Lung (tissue), 12 donors: ENCODE measurements around the gene EIF4EBP2. TPM values are rescaled to one million over a fixed set of nuclear protein-coding genes. Genes with fewer than 3 reads are reported as not detected.

ENCODE experiments used
- ATAC-seq: fragments of 200-7000 bp; cut with Tn5 transposase; one replicate; pipeline ENCODE4 v1.9.1; 2020; ENCODE audit warnings: moderate number of reproducible peaks; ENCODE audit not compliant: insufficient read depth, low FRiP score
- DNase-seq, 3 donors: peaks; one replicate each; pipeline ENCODE4 v3.0.0-alpha.2; 2013 to 2017
- H3K27ac ChIP-seq, 2 donors: one replicate each; pipeline ENCODE4 v1.5.1; 2013; ENCODE audit warnings: mild to moderate bottlenecking in 2 of 2, moderate library complexity in 2 of 2, control low read depth in 1 of 2, inconsistent platforms in 1 of 2, low read depth in 1 of 2, low read length in 1 of 2
- H3K27me3 ChIP-seq, 3 donors: one replicate each; pipeline ENCODE4 v1.5.1; 2013; ENCODE audit warnings: low read length in 2 of 3; ENCODE audit not compliant: control insufficient read depth in 3 of 3, insufficient read depth in 3 of 3
- H3K36me3 ChIP-seq, 4 donors: one replicate each; pipeline ENCODE4 v1.5.1; 2013; ENCODE audit warnings: low read length in 4 of 4, mild to moderate bottlenecking in 1 of 4, moderate library complexity in 1 of 4; ENCODE audit not compliant: control insufficient read depth in 4 of 4, insufficient read depth in 4 of 4
- H3K4me1 ChIP-seq, 5 donors: one replicate each; pipeline ENCODE4 v1.5.1; 2013; ENCODE audit warnings: low read length in 5 of 5, mild to moderate bottlenecking in 2 of 5, moderate library complexity in 1 of 5; ENCODE audit not compliant: control insufficient read depth in 5 of 5, insufficient read depth in 5 of 5
- H3K4me3 ChIP-seq: one replicate; pipeline ENCODE4 v1.5.1; 2013; ENCODE audit warnings: mild to moderate bottlenecking, control low read depth, moderate library complexity
- H3K9ac ChIP-seq, 2 donors: one replicate each; pipeline ENCODE4 v1.5.1; 2013; ENCODE audit warnings: low read length in 2 of 2, control low read depth in 1 of 2; ENCODE audit not compliant: insufficient read depth in 1 of 2
- H3K9me3 ChIP-seq, 4 donors: one replicate each; pipeline ENCODE4 v1.5.1; 2013; ENCODE audit warnings: low read length in 3 of 4, mild to moderate bottlenecking in 1 of 4, moderate library complexity in 1 of 4; ENCODE audit not compliant: control insufficient read depth in 4 of 4, insufficient read depth in 3 of 4
- WGBS, 2 donors: extraction: QIAGEN DNeasy Blood & Tissue Kit; methylation state at CpG; one replicate each; pipeline ENCODE4 v1.1.7; 2013; 5-methylcytosine and 5-hydroxymethylcytosine counted together
- polyA plus RNA-seq, 2 donors: library from polyadenylated mRNA; stranded (reverse); fragments of 200-250 nt; gene quantifications; one replicate each; pipeline ENCODE4 v1.2.1, GENCODE V29; 2013
- total RNA-seq, 2 donors: library from RNA; depleted of rRNA in 1 of 2; stranded (reverse); fragments of >200 nt in 1 of 2; gene quantifications; one replicate each; pipeline ENCODE4 v1.2.1, GENCODE V29; 2014 to 2021
- TF ChIP-seq, protein P1 (sequence below): IDR thresholded peaks from 2 replicates; pipeline ENCODE4 v1.5.1; 2012; ENCODE audit warnings: mild to moderate bottlenecking; ENCODE audit errors: control extremely low read depth, extremely low read depth
- donor health status: control.
- donor health status: control.
- donor health status: Bipolar disorder and iron deficiency.
- donor health status: healthy.
- donor health status: DM: yes; HTN: yes; CAD: no.

Gene EIF4EBP2
- total and polyA plus RNA-seq, 4 donors = 21.8 to 63.3 (median 41.3) TPM

DNA sequence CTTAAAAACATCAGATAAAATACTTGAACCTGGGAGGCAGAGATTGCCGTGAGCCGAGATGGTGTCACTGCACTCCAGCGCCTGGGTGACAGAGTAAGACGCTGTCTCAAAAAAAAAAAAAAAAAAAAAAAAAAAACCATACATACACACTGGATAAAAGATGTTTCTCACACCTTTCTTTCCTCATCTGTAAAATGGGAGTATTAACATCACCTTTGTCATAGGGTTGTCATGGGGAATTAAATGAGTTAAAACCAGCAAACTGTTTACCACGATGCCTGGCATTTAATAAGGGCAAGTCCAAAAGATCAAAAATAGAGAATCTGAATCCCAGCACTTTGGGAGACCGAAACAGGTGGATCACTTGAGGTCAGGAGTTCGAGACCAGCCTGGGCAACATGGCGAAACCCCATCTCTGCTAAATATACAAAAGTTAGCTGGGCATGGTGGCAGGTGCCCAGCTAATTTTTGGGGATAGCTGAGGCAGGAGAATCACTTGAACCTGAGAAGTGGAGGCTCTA lies 34.4 kb upstream of the EIF4EBP2 start:
- 86 to 91% methylated on average over 8 of the region's 8 CpGs for WGBS, 2 donors

DNA sequence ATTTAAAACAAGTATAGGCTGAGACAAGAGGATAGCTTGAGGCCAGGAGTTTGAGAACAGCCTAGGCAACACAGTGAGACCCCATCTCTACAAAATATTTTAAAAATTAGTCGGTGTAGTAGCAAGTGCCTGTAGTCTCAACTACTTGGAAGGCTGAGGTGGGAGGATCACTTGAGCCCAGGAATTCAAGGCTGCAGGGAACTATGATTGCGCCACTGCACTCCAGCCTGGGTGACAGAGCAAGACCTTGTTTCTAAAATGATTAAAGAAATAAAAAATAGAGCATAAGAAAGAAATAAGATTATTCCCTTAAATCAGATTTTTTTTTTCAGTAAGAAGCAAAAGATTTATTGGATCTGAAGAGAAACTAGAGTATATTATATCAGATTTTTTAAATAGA lies 33.2 kb upstream of the EIF4EBP2 start:
- Histone ChIP-seq H3K9me3 (no peaks in the 10 kb centered on the region), H3K4me3 (no peak overlapping the region), H3K27ac (no peak overlapping the region), H3K4me1 (peaks cover 0 to 3% (median 0%) of the 10 kb centered on the region in 5 donors), H3K36me3 (peaks cover 0 to 3% (median under 1%) of the 10 kb centered on the region in 4 donors), H3K27me3 (no peaks in the 10 kb centered on the region), H3K9ac (no peak overlapping the region)
- DNase-seq = no peak
- ATAC-seq = no peak
- 89 to 92% methylated on average over 2 of the region's 2 CpGs for WGBS, 2 donors
- TF ChIP-seq, protein P1, sequence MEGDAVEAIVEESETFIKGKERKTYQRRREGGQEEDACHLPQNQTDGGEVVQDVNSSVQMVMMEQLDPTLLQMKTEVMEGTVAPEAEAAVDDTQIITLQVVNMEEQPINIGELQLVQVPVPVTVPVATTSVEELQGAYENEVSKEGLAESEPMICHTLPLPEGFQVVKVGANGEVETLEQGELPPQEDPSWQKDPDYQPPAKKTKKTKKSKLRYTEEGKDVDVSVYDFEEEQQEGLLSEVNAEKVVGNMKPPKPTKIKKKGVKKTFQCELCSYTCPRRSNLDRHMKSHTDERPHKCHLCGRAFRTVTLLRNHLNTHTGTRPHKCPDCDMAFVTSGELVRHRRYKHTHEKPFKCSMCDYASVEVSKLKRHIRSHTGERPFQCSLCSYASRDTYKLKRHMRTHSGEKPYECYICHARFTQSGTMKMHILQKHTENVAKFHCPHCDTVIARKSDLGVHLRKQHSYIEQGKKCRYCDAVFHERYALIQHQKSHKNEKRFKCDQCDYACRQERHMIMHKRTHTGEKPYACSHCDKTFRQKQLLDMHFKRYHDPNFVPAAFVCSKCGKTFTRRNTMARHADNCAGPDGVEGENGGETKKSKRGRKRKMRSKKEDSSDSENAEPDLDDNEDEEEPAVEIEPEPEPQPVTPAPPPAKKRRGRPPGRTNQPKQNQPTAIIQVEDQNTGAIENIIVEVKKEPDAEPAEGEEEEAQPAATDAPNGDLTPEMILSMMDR = no peak

More for the DNA sequence above, 34.4 kb upstream of the EIF4EBP2 start:
- H3K27ac ChIP-seq = no peak overlapping the region
- H3K4me3 ChIP-seq = no peak overlapping the region
- no peaks in the 10 kb centered on the region for H3K27me3 ChIP-seq
- peaks cover 0 to 2% (median 0%) of the 10 kb centered on the region in 5 donors for H3K4me1 ChIP-seq
- DNase-seq (no peak), ATAC-seq (no peak)
- TF ChIP-seq, protein P1 = no peak
- no peaks in the 10 kb centered on the region for H3K9me3 ChIP-seq
- peaks cover 0 to 2% (median 0%) of the 10 kb centered on the region in 4 donors for H3K36me3 ChIP-seq
- no peak overlapping the region for H3K9ac ChIP-seq

DNA sequence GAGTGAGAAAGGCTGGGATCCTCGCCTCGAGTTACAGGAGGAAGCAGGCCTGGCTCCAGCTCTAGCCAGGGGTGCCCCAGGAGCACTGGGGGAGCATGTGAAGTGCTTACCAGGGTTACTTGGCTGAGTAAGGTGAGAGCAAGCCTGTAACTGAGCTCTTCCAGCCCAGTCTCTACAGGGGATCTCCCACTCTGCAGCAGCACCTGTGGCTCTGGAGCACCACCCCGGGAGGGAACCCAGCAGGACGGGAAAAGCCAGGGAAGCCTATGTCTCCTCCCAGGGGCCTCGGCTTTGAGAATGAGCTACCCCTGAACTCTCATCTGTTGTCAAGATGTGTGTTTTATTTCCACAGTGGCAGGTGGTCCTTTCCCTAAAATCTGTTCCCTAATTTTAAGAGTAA lies 32.1 kb upstream of the EIF4EBP2 start:
- no peaks in the 10 kb centered on the region for H3K27me3 ChIP-seq
- H3K36me3 ChIP-seq = peaks cover 0 to 3% (median under 1%) of the 10 kb centered on the region in 4 donors
- peaks cover 0 to 3% (median 0%) of the 10 kb centered on the region in 5 donors for H3K4me1 ChIP-seq
- ATAC-seq (no peak), DNase-seq (no peak)
- 34 to 68% methylated on average over 5 of the region's 5 CpGs for WGBS, 2 donors
- H3K9ac ChIP-seq = no peak overlapping the region
- no peak overlapping the region for H3K4me3 ChIP-seq
- TF ChIP-seq, protein P1 = no peak
- no peaks in the 10 kb centered on the region for H3K9me3 ChIP-seq
- H3K27ac ChIP-seq = no peak overlapping the region
